ENCODE measurements around the gene SSC5D. TPM values are rescaled to one million over a fixed set of nuclear protein-coding genes. Genes with fewer than 3 reads are reported as not detected.
A peak's percentile ranks its signal among the peaks of the same experiment; 100 is the strongest.

SSC5D gene
- total and polyA plus RNA-seq, 2 of the 4 experiments (the other 2 are of a cell fraction): 1.4 to 19.1 TPM

GRCh38 chr19:55476100-55476775 is 12.0 kb upstream of the SSC5D start, which contains the start of gene ZNF628:
ZNF628 (plus strand) TSS chr19:55476617; CDS start chr19:55479911, 3,294 bp downstream.
- Histone ChIP-seq H3K9me3 (ENCODE audit: control insufficient read depth, insufficient read depth, low read length) (no peaks in the 10 kb centered on the region), H4K8ac (ENCODE audit: low read depth in 2 of 2, low read length in 2 of 2) (peak within 1 kb of the TSS; percentile 99), H2AK9ac (replicated peaks; ENCODE audit: low read depth, low read length, poor library complexity) (peak within 1 kb of the TSS; percentile 84), H3K23ac (ENCODE audit: low read depth, low read length) (peak within 1 kb of the TSS; percentile 98; the same call in 1 of the 2 replicates), H3K56ac (ENCODE audit: extremely low read depth, insufficient read depth, low read length) (peak within 1 kb of the TSS; percentile 88), H3K9me1 (ENCODE audit: insufficient read depth, low read length) (peaks cover 18% of the 10 kb centered on the region), H2AFZ (replicated peaks; ENCODE audit: low read length, poor library complexity) (peak within 1 kb of the TSS; percentile 97), H3K36me3 (ENCODE audit: control insufficient read depth, insufficient read depth, low read length) (peaks cover 1% of the 10 kb centered on the region; the same call in 1 of the 2 replicates), H3K9ac (ENCODE audit: low read depth, low read length) (peak within 1 kb of the TSS; percentile 81), H2BK15ac (ENCODE audit: low read depth, low read length) (peak within 1 kb of the TSS; percentile 77; the same call in 1 of the 3 replicates), H4K91ac (ENCODE audit: insufficient read depth, low read depth, low read length) (peak within 1 kb of the TSS; percentile 90), H3K4ac (ENCODE audit: low read depth, low read length) (peak within 1 kb of the TSS; percentile 91), H3K4me2 (ENCODE audit: low read depth, low read length) (peak within 1 kb of the TSS; percentile 96), H3K79me1 (ENCODE audit: low read depth in 1 of 2, low read length in 2 of 2) (peaks cover 14 to 36% of the 10 kb centered on the region in 2 experiments), H3K4me3 (ENCODE audit: insufficient read depth, low read depth, low read length) (peak within 1 kb of the TSS; percentile 73), H3K4me1 (ENCODE audit: control insufficient read depth, insufficient read depth, low read length) (peaks cover 9% of the 10 kb centered on the region), H4K5ac (ENCODE audit: low read depth, low read length) (peak within 1 kb of the TSS; percentile 99), H2BK120ac (ENCODE audit: low read depth, low read length) (peak within 1 kb of the TSS; percentile 78), H3K14ac (replicated peaks; ENCODE audit: low read depth, low read length) (peak within 1 kb of the TSS; percentile 99), H2BK20ac (ENCODE audit: low read depth, low read length) (peak within 1 kb of the TSS; percentile 92; the same call in 1 of the 2 replicates), H3K18ac (ENCODE audit: low read depth, low read length) (peak within 1 kb of the TSS; percentile 79), H4K20me1 (ENCODE audit: insufficient read depth, low read length) (no peaks in the 10 kb centered on the region; the same call in 1 of the 2 replicates), H3K27ac (ENCODE audit: insufficient read depth, low read length) (peak within 1 kb of the TSS; percentile 85), H3K27me3 (ENCODE audit: control insufficient read depth, insufficient read depth, low read length) (no peaks in the 10 kb centered on the region), H2AK5ac (ENCODE audit: low read depth, low read length) (peak within 1 kb of the TSS; percentile 90), H2BK5ac (ENCODE audit: low read depth, low read length, poor library complexity, severe bottlenecking) (peak within 1 kb of the TSS; percentile 85)
- intact Hi-C loops (cut with micrococcal nuclease): loop anchor here (1.0 kb wide), 1 partner anchor 11 kb away; no protein-coding TSS in a partner anchor
- CTCF ChIA-PET: interaction anchor here (1.0 to 1.6 kb wide), 4 partner anchors 9 to 28 kb away, joined by 3 to 13 read pairs (median 4); partner anchors contain the start of gene ISOC2
- no TSS peak for BruUV-seq (replicated peaks)
- peak; percentile 98 for DNase-seq
- in situ Hi-C loops (cut with MboI; ENCODE audit: low sequenced_read_pairs): loop anchor here (25.0 kb wide), 1 partner anchor 1014 kb away; the partner anchor contains the start of genes CDC42EP5 and LENG9
- WGBS, 2 experiments (ENCODE audit: extremely low coverage in 2 of 2, insufficient read length in 1 of 2): 0% methylated on average over 24 of the region's 61 CpGs; no CpG with 5 or more reads in 1 of the 2 experiments
- POLR2A ChIA-PET (ENCODE audit: unreplicated experiment): interaction anchor here (0.5 to 1.4 kb wide), 3 partner anchors 9 to 73 kb away, joined by 3 to 8 read pairs (median 5); partner anchors contain the start of gene NAT14
- dilution Hi-C loops (cut with HindIII; ENCODE audit: low sequenced_read_pairs, unreplicated experiment): no loop called here
- peak; percentile 96 for ATAC-seq (ENCODE audit: low read depth)
- TF ChIP-seq MAZ (IDR thresholded peaks at IDR 0.05; ENCODE audit: borderline replicate concordance, low read depth, low read length): peak; percentile 87
- no peak for TF ChIP-seq ELK1 (IDR thresholded peaks at IDR 0.05; ENCODE audit: borderline replicate concordance, low read depth, low read length)
- TF ChIP-seq POLR2A (IDR thresholded peaks at IDR 0.05; ENCODE audit: low read depth, low read length): peak; percentile 71
- TF ChIP-seq CEBPB (IDR thresholded peaks at IDR 0.05; ENCODE audit: low read depth, low read length): no peak
- no peak; the same call in 1 of the 2 replicates for TF ChIP-seq BHLHE40 (IDR thresholded peaks at IDR 0.05; ENCODE audit: low read depth, low read length)
- no peak for TF ChIP-seq NFE2L2 (IDR thresholded peaks at IDR 0.05; ENCODE audit: low read depth, low read length)
- no peak for TF ChIP-seq RAD21 (IDR thresholded peaks at IDR 0.05; ENCODE audit: low read length)
- TF ChIP-seq MXI1 (IDR thresholded peaks at IDR 0.05; ENCODE audit: borderline replicate concordance, low read depth, low read length): peak; percentile 64; the same call in 1 of the 2 replicates
- TF ChIP-seq RCOR1 (IDR thresholded peaks at IDR 0.05; ENCODE audit: insufficient replicate concordance, low read length): no peak
- TF ChIP-seq RFX5 (IDR thresholded peaks at IDR 0.05; ENCODE audit: low read depth, low read length): peak; percentile 8; the same call in 1 of the 2 replicates
- TF ChIP-seq, protein P1, sequence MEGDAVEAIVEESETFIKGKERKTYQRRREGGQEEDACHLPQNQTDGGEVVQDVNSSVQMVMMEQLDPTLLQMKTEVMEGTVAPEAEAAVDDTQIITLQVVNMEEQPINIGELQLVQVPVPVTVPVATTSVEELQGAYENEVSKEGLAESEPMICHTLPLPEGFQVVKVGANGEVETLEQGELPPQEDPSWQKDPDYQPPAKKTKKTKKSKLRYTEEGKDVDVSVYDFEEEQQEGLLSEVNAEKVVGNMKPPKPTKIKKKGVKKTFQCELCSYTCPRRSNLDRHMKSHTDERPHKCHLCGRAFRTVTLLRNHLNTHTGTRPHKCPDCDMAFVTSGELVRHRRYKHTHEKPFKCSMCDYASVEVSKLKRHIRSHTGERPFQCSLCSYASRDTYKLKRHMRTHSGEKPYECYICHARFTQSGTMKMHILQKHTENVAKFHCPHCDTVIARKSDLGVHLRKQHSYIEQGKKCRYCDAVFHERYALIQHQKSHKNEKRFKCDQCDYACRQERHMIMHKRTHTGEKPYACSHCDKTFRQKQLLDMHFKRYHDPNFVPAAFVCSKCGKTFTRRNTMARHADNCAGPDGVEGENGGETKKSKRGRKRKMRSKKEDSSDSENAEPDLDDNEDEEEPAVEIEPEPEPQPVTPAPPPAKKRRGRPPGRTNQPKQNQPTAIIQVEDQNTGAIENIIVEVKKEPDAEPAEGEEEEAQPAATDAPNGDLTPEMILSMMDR (conservative IDR thresholded peaks at IDR 0.05; ENCODE audit: low read depth, low read length): no peak
- no peak for TF ChIP-seq SMC3 (IDR thresholded peaks at IDR 0.05; ENCODE audit: low read depth, low read length)
- TF ChIP-seq, protein P2, sequence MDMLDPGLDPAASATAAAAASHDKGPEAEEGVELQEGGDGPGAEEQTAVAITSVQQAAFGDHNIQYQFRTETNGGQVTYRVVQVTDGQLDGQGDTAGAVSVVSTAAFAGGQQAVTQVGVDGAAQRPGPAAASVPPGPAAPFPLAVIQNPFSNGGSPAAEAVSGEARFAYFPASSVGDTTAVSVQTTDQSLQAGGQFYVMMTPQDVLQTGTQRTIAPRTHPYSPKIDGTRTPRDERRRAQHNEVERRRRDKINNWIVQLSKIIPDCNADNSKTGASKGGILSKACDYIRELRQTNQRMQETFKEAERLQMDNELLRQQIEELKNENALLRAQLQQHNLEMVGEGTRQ (IDR thresholded peaks at IDR 0.05; ENCODE audit: low read depth, low read length): peak; percentile 43; the same call in 1 of the 2 replicates

Data from IMR-90 (cell line).